Muscle of leg (tissue), 11 donors: Measurements from ENCODE around the gene NUBP2. TPM values are rescaled to one million over a fixed set of nuclear protein-coding genes. Genes with fewer than 3 reads are reported as not detected.

Experiments used
- DNase-seq: peaks from one replicate; pipeline ENCODE4 v3.0.0; 2013
- H3K27ac ChIP-seq: one replicate; pipeline ENCODE4 v1.5.1; 2013; ENCODE audit warnings: mild to moderate bottlenecking, low read length, control low read depth
- H3K27me3 ChIP-seq: one replicate; pipeline ENCODE4 v1.6.1; 2013; ENCODE audit warnings: low read length; ENCODE audit not compliant: control insufficient read depth, insufficient read depth
- H3K36me3 ChIP-seq: one replicate; pipeline ENCODE4 v1.6.1; 2013; ENCODE audit warnings: low read length; ENCODE audit not compliant: control insufficient read depth, insufficient read depth
- H3K4me1 ChIP-seq: one replicate; pipeline ENCODE4 v1.6.1; 2013; ENCODE audit warnings: low read length; ENCODE audit not compliant: control insufficient read depth, insufficient read depth
- H3K4me3 ChIP-seq: one replicate; pipeline ENCODE4 v1.5.1; 2013; ENCODE audit warnings: low read length, control low read depth
- H3K9me3 ChIP-seq: replicated peaks from 2 replicates; pipeline ENCODE4 v1.6.1; 2013; ENCODE audit warnings: low read depth, low read length; ENCODE audit not compliant: control insufficient read depth
- WGBS: methylation state at CpG from one replicate; pipeline ENCODE4 v1.1.5; 2013; ENCODE audit warnings: missing lambda C conversion rate; ENCODE audit not compliant: insufficient coverage; 5-methylcytosine and 5-hydroxymethylcytosine counted together
- polyA plus RNA-seq, 8 donors: library from polyadenylated mRNA; unstranded; fragments of 120-200 nt; gene quantifications; one replicate each; pipeline versions ENCODE4 v1.2.1 to v1.2.3, GENCODE V29; 2013; ENCODE audit warnings: inconsistent platforms in 1 of 8, low replicate concordance in 1 of 8; ENCODE audit not compliant: insufficient read length in 8 of 8, insufficient read depth in 1 of 8
- total RNA-seq: library from RNA; stranded (reverse); fragments of 120-200 nt; gene quantifications from one replicate; pipeline ENCODE4 v1.2.4, GENCODE V29; 2013

Gene NUBP2
- total and polyA plus RNA-seq, 9 donors, result 40.6 to 59.7 (median 49.2) TPM

DNA sequence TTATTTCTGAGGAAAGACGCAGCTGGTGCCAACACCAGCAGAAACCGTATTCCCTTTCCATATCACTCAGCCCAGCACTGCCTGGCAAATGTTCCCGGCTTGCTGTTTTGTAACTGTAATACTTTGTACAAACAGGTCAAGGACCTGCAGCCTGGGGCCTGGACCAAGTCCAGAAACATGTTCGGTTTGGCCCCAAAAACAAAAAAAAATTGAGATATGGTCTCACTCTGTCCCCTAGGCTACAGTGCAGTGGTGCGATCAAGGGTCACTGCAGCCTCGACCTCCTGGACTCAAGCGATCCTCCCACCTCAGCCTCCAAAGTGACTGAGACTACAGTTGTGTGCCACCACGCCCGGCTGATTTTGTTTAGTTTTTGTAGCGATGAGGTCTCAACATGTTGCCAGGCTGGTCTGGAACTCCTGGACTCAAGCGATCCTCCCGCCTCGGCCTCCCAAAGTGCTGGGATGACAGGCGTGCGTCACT, 42.7 kb downstream of the NUBP2 start:
- Histone ChIP-seq H3K4me3 (peak overlapping the region; percentile 41), H3K27ac (no peak overlapping the region), H3K36me3 (peaks cover 31% of the 10 kb centered on the region), H3K27me3 (no peaks in the 10 kb centered on the region), H3K9me3 (no peaks in the 10 kb centered on the region), H3K4me1 (peaks cover 19% of the 10 kb centered on the region)
- 78% methylated on average over 12 of the region's 15 CpGs for WGBS
- no peak for DNase-seq

DNA sequence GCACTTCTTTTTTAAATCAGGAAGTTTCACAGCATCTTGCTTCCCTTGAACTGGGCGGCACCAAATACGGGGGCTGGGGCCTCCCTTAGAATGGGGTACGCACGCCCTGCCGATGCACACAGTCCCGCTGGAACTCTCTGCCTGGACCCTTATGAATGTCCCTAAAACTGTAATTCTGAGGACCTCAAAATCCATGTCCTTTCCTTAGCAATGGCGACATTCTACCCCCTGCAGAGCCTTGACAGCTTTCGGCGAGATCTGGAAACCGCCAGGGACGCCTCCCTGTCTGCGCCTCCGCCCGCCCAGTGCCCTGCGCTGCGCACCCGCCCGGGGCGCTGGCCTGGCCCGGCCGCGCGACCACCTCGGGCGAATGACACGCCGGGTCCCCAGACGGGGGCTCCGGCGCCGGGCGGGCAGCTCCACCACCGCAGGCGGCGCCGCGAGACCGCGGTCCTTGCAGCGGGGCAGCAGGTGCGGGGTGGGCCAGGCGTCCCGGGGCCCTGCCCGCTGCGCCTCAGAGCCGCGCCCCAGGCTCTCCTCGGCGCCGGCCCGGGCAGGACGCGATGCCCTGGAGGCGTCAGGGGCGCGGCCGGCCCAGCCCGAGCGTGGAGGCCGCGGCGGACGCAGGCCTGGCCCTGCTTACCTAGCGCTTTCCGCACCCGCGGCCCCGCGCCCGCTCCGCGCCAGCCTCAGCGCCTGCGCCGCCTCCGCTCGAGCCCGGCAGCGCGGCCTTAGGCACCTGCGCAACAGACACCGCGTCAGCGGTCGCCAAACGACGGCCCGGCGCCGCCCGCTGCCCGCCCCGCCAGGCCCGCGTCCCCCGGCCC, 43.3 kb downstream of the NUBP2 start:
- H3K27me3 ChIP-seq, result no peaks in the 10 kb centered on the region
- DNase-seq, result no peak
- peaks cover 25% of the 10 kb centered on the region for H3K36me3 ChIP-seq
- 1% methylated on average over 92 of the region's 96 CpGs for WGBS
- no peak overlapping the region for H3K27ac ChIP-seq
- peaks cover 19% of the 10 kb centered on the region for H3K4me1 ChIP-seq
- peak overlapping the region; percentile 41 for H3K4me3 ChIP-seq
- H3K9me3 ChIP-seq, result no peaks in the 10 kb centered on the region

DNA sequence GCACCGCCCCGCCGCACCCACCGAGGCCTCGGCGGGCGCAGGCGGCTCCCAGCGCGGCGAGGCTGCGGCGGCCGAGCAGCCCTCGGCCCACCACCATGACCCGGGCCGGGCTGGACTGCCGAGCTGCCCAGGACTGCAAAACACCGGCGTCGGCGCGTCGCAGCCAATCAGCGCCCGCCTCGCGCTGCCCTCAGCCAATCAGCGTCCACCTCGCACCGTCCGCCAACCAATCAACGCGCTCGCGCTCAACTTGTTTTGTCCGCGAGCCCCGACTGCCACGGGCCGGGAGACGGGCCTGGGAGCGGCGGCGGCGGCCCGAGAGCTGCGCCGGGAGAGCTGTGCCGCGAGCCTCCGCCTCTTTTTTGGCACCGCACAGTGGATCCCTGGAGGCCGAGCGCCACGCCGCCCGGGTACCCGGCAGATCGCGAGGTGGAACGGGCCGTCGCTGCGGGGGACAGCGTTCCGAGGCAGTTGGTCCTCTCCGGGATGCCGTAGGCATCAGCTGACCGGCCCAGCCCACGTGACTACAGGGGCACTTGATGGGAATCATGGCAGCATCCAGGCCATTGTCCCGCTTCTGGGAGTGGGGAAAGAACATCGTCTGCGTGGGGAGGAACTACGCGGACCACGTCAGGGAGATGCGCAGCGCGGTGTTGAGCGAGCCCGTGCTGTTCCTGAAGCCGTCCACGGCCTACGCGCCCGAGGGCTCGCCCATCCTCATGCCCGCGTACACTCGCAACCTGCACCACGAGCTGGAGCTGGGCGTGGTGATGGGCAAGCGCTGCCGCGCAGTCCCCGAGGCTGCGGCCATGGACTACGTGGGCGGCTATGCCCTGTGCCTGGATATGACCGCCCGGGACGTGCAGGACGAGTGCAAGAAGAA, 44.2 kb downstream of the NUBP2 start, which contains the start of the genes FAHD1 and HAGH:
Gene FAHD1, plus strand, starts transcription at position 516 of the 883 bp plus-strand sequence. Its CDS starts 33 bp downstream, at position 549.
Gene HAGH, minus strand, starts transcription at position 135 of the 883 bp plus-strand sequence. Its CDS starts 38 bp downstream, at position 97.
- Histone ChIP-seq H3K36me3 (peaks cover 20% of the 10 kb centered on the region), H3K9me3 (no peaks in the 10 kb centered on the region), H3K4me1 (peaks cover 19% of the 10 kb centered on the region), H3K27ac (peak within 1 kb of the TSS; percentile 71), H3K27me3 (no peaks in the 10 kb centered on the region), H3K4me3 (peak within 1 kb of the TSS; percentile 100)
- under 1% methylated on average over 100 of the region's 104 CpGs for WGBS
- peak; percentile 98 for DNase-seq

DNA sequence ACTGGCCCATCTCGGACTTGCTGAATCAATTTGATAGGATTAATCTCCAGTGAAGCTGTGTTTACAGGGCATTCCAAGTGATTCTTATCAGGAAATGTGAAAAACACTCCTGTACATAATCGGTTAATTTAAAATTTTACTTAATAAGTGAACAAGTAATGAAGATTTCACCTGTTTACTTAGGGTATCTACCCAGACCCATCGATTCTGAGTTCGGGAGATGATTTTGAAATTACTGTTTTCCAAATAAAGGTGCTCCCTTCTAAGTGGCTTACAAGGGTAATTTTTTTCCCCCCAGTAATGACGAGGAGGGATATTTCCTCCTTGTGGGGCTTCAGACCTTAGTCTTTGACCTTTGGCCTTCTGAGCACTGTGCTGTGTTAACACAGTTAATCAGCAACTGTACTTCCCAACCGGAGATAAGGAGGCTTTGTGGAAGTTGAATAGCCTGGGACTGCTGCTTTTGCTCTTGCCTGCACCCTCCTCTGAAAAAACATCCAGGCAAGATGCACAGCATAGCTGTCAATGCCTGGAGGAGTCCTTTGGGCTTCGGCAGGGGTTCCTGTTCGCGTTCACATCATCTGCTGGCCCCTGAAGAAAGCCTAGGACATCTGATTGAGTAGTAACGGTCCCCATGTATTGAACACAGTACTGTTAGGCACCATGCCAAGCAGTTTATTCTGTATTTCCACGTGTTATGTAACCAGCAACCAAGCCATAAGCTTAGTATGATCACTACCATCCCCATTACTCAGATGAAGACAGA, 46.1 kb downstream of the NUBP2 start:
- Histone ChIP-seq H3K4me1 (peaks cover 19% of the 10 kb centered on the region), H3K27ac (no peak overlapping the region), H3K27me3 (no peaks in the 10 kb centered on the region), H3K36me3 (peaks cover 12% of the 10 kb centered on the region), H3K9me3 (no peaks in the 10 kb centered on the region), H3K4me3 (no peak overlapping the region)
- DNase-seq, result no peak
- WGBS, result 84% methylated on average over 5 of the region's 11 CpGs

DNA sequence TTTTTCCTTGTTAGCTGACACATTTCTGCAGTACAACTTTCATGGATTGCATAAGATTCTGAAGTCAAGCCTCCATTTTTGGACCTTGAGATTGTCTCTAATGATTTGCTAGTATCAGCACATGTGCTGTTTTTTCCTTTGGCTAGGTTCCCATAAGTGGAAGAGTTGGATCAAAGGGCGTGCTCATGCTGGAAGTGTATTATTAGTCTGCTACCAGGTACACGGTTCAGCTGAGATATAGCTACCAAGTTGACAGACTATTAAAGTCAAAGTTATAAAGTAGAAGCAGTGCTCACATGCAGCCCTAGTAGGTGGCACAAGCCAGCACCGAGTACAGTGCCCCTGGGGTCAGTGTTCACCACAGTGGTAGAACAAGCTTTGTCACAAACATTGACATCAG, 47.5 kb downstream of the NUBP2 start:
- DNase-seq, result no peak
- Histone ChIP-seq H3K27me3 (no peaks in the 10 kb centered on the region), H3K36me3 (peaks cover 12% of the 10 kb centered on the region), H3K9me3 (no peaks in the 10 kb centered on the region), H3K27ac (no peak overlapping the region), H3K4me1 (peaks cover 18% of the 10 kb centered on the region), H3K4me3 (no peak overlapping the region)
- WGBS, result 81% methylated on average over 3 of the region's 3 CpGs

DNA sequence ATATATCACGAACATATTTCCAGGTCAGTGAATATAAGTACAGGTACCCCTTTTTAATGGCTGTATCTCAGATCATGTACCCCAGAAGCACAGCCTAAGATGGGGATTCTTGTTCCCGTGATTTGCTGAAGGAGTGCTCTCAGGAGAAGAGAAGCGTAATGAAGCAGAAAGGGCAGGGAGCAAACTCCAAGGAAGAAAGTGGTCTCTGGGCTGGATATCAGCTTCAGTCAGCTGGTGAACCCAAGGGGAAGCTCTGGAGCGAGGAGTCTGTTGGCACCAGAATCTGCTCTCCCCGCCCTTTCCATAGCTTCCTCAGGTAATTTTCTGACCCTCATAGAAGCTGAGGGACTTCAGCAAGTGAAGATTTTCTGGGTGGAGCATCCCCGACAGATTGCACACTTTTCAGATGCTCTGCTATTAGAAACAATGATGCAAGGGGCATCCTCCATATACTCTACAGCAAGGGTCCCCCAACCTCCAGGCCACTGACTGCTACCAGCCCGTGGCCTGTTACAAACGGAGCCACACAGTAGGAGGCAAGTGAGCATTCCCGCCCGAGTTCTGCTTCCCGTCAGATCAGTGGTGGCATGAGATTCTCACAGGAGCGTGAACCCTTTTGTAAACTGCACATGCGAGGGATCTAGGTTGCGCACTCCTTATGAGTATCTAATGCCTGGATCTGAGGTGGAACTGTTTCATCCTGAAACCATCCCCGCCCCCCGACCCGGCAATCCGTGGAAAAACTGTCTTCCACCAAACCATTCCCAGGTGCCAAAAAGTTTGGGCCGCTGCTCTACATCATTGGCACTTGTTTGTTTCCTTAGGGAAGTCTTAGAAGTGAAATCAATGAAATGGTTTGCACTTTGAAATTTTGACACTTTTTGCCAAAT, 48.7 kb downstream of the NUBP2 start:
- Histone ChIP-seq H3K4me1 (peaks cover 10% of the 10 kb centered on the region), H3K36me3 (peaks cover 12% of the 10 kb centered on the region), H3K9me3 (no peaks in the 10 kb centered on the region), H3K27ac (no peak overlapping the region), H3K27me3 (no peaks in the 10 kb centered on the region), H3K4me3 (no peak overlapping the region)
- 90% methylated on average over 12 of the region's 19 CpGs for WGBS
- DNase-seq, result no peak

DNA sequence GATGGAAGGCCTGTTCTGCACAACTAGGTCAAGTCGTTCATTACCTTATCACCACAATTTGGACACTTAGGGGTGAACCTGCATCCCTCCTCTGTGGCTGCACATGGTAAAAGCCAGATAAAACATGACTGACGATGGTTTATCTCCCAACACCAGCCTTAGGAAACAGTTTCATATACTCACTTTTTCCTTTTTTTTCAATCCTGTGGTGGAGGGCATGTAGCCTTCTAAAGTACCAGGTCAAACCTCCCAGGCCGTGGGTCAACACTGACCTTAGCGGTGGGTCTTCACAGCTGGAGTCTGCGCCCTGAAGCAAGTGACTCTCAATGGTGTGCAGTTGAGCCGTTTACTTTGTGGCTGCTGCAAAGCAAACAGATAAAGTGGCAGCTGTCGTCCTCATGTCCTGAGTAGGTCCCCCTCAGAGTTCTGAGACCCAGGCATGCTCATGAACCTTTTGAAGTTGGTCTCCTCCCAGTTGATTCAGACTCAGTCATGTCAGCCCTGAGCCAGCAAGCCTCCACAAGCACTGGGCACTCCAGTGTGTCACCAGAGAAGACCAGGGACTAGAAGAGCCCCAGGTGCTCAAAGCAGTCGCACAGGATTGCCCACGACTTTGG, 50.2 kb downstream of the NUBP2 start:
- Histone ChIP-seq H3K9me3 (no peaks in the 10 kb centered on the region), H3K27ac (no peak overlapping the region), H3K4me3 (no peak overlapping the region), H3K27me3 (no peaks in the 10 kb centered on the region), H3K36me3 (peaks cover 12% of the 10 kb centered on the region), H3K4me1 (peaks cover 5% of the 10 kb centered on the region)
- no peak for DNase-seq
- WGBS, result 64% methylated on average over 6 of the region's 9 CpGs

DNA sequence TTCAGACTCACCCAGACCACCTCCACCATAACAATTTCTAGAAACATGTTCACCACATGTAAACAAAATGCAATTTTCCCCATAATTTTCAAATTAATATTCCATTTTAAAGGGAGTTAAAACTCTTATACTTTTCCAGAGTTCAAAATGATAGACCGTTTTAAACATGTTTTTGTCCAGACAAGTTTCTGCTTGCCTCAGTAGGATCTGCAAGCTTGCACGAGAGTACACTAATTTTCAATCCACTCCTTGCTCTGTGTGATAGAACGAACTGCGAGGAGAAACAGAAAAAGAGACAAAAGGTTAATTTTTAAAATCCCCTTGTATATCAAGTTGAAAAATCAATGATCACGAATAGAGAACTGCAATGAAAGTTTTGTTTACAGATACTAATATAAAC, 51.3 kb downstream of the NUBP2 start:
- whole genome bisulfite sequencing, result 83% methylated on average over 1 of the region's 5 CpGs
- Histone ChIP-seq H3K27me3 (no peaks in the 10 kb centered on the region), H3K27ac (no peak overlapping the region), H3K4me3 (no peak overlapping the region), H3K4me1 (peaks cover 2% of the 10 kb centered on the region), H3K9me3 (no peaks in the 10 kb centered on the region), H3K36me3 (peaks cover 9% of the 10 kb centered on the region)
- DNase-seq, result no peak
